HEK293 (cell line): ENCODE measurements around the gene TMEM8B.

Experiments used
- CTCF ChIA-PET: fragments of 350-600 bp; formaldehyde crosslinking; extraction: SDS; loops from one replicate; lab custom pipeline; 2021; ENCODE audit warnings: antibody characterized with exemption; lab: Yijun Ruan, JAX
- POLR2A ChIA-PET: fragments of 300-600 bp; formaldehyde crosslinking; extraction: SDS; loops from one replicate; lab custom pipeline; 2020; ENCODE audit warnings: antibody characterized with exemption, inconsistent platforms; lab: Yijun Ruan, JAX
- H3K27ac ChIP-seq: fragments of 200-500 bp; sonication (Bioruptor generic); 2 replicates; pipeline ENCODE4 v1.5.1; 2014; ENCODE audit warnings: low read depth, low read length, control low read depth, inconsistent platforms; ENCODE audit errors: extremely low read depth
- H3K36me3 ChIP-seq, 2 experiments: fragments of 200-500 bp in 1 of 2; sonication (Bioruptor generic) in 1 of 2; 1 replicate in 1 of 2; 2 replicates in 1 of 2; pipeline ENCODE4 v1.5.1; 2014 to 2017; ENCODE audit warnings: inconsistent platforms in 2 of 2, low read length in 2 of 2; ENCODE audit not compliant: control insufficient read depth in 2 of 2, insufficient read depth in 1 of 2
- H3K4me1 ChIP-seq: fragments of 200-500 bp; sonication (Bioruptor generic); 2 replicates; pipeline ENCODE4 v1.5.1; 2014; ENCODE audit warnings: mild to moderate bottlenecking, low read length, inconsistent platforms; ENCODE audit not compliant: control insufficient read depth, insufficient read depth
- H3K4me3 ChIP-seq: 2 replicates; pipeline ENCODE4 v1.5.1; 2011; ENCODE audit warnings: low read depth, mild to moderate bottlenecking, control low read depth, low read length, moderate library complexity
- H3K9me3 ChIP-seq: fragments of 200-500 bp; sonication (Bioruptor generic); 2 replicates; pipeline ENCODE4 v1.5.1; 2014; ENCODE audit warnings: low read depth, low read length, inconsistent platforms; ENCODE audit not compliant: control insufficient read depth, insufficient read depth
- ZBTB48 ChIP-seq: fragments of 450-650 bp; formaldehyde crosslinking; IDR thresholded peaks from 2 replicates; pipeline ENCODE4 v1.5.1; 2016; ENCODE audit warnings: missing biosample characterization, missing genetic modification characterization
- ZBTB7A ChIP-seq: fragments of 450-650 bp; formaldehyde crosslinking; IDR thresholded peaks from 2 replicates; pipeline ENCODE4 v1.5.1; 2016; ENCODE audit warnings: low read depth, missing biosample characterization, missing genetic modification characterization
- ZFHX2 ChIP-seq: fragments of 450-650 bp; formaldehyde crosslinking; conservative IDR thresholded peaks from 2 replicates; pipeline ENCODE4 v1.5.1; 2016; ENCODE audit warnings: missing biosample characterization, missing genetic modification characterization
- ZNF266 ChIP-seq: fragments of 450-650 bp; formaldehyde crosslinking; IDR thresholded peaks from 2 replicates; pipeline ENCODE4 v1.5.1; 2016; ENCODE audit warnings: missing biosample characterization, missing genetic modification characterization, low read depth
- ZNF324 ChIP-seq: fragments of 450-650 bp; formaldehyde crosslinking; IDR thresholded peaks from 2 replicates; pipeline ENCODE4 v1.5.1; 2016; ENCODE audit warnings: missing biosample characterization, missing genetic modification characterization
- ZNF391 ChIP-seq: fragments of 450-650 bp; formaldehyde crosslinking; IDR thresholded peaks from 2 replicates; pipeline ENCODE4 v1.5.1; 2016; ENCODE audit warnings: low read depth, missing biosample characterization, missing genetic modification characterization, borderline replicate concordance
- ZNF585B ChIP-seq: fragments of 450-650 bp; formaldehyde crosslinking; IDR thresholded peaks from 2 replicates; pipeline ENCODE4 v1.5.1; 2016; ENCODE audit warnings: missing biosample characterization, missing genetic modification characterization
- TF ChIP-seq, protein P1 (sequence below): fragments of 450-650 bp; formaldehyde crosslinking; IDR thresholded peaks from 2 replicates; pipeline ENCODE4 v1.5.1; 2016; ENCODE audit warnings: missing biosample characterization, missing genetic modification characterization
- TF ChIP-seq, protein P2 (sequence below): fragments of 450-650 bp; formaldehyde crosslinking; IDR thresholded peaks from 2 replicates; pipeline ENCODE4 v1.5.1; 2016; ENCODE audit warnings: missing biosample characterization, missing genetic modification characterization
- TF ChIP-seq, protein P3 (sequence below): fragments of 450-650 bp; formaldehyde crosslinking; IDR thresholded peaks from 2 replicates; pipeline ENCODE4 v1.5.1; 2016; ENCODE audit warnings: missing biosample characterization, missing genetic modification characterization, borderline replicate concordance

TMEM8B gene

DNA sequence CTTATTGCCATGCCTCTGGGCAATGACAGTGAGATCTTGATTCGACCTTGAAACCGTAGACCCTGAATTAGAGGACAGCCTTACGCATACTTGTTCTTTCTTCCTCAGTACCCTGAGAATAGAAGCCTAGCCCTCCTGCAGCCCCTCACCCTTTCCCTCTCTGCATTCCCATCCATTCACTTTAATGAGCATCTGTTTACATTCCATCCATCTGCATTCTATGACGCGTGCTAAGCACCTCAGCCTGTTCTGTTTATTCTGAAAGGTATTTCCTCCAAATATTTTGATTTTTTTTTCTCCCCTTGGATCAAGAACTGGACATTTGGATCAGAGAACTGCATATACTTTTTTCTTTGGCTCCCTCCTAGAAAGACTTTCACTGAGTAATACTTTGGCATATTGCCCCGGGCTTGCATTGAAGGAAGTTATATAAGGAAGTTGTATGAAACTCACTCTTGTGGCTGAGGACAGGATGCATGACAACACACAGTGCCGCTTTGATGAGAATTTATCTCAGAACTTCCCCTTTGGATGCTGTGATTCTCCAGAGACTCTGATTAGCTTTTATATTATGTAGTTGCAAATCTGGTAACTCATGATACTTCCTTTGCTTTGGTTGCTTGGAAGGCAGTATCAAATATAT lies 15.7 kb downstream of the TMEM8B start (continued):
- TF ChIP-seq, protein P1, sequence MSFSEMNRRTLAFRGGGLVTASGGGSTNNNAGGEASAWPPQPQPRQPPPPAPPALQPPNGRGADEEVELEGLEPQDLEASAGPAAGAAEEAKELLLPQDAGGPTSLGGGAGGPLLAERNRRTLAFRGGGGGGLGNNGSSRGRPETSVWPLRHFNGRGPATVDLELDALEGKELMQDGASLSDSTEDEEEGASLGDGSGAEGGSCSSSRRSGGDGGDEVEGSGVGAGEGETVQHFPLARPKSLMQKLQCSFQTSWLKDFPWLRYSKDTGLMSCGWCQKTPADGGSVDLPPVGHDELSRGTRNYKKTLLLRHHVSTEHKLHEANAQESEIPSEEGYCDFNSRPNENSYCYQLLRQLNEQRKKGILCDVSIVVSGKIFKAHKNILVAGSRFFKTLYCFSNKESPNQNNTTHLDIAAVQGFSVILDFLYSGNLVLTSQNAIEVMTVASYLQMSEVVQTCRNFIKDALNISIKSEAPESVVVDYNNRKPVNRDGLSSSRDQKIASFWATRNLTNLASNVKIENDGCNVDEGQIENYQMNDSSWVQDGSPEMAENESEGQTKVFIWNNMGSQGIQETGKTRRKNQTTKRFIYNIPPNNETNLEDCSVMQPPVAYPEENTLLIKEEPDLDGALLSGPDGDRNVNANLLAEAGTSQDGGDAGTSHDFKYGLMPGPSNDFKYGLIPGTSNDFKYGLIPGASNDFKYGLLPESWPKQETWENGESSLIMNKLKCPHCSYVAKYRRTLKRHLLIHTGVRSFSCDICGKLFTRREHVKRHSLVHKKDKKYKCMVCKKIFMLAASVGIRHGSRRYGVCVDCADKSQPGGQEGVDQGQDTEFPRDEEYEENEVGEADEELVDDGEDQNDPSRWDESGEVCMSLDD (tag by site-specific recombination): no peak
- TF ChIP-seq, protein P2, sequence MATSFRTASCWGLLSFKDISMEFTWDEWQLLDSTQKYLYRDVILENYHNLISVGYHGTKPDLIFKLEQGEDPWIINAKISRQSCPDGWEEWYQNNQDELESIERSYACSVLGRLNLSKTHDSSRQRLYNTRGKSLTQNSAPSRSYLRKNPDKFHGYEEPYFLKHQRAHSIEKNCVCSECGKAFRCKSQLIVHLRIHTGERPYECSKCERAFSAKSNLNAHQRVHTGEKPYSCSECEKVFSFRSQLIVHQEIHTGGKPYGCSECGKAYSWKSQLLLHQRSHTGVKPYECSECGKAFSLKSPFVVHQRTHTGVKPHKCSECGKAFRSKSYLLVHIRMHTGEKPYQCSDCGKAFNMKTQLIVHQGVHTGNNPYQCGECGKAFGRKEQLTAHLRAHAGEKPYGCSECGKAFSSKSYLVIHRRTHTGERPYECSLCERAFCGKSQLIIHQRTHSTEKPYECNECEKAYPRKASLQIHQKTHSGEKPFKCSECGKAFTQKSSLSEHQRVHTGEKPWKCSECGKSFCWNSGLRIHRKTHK (tag by site-specific recombination): no peak
- no peak for TF ChIP-seq ZNF391
- TF ChIP-seq ZNF324: no peak

DNA sequence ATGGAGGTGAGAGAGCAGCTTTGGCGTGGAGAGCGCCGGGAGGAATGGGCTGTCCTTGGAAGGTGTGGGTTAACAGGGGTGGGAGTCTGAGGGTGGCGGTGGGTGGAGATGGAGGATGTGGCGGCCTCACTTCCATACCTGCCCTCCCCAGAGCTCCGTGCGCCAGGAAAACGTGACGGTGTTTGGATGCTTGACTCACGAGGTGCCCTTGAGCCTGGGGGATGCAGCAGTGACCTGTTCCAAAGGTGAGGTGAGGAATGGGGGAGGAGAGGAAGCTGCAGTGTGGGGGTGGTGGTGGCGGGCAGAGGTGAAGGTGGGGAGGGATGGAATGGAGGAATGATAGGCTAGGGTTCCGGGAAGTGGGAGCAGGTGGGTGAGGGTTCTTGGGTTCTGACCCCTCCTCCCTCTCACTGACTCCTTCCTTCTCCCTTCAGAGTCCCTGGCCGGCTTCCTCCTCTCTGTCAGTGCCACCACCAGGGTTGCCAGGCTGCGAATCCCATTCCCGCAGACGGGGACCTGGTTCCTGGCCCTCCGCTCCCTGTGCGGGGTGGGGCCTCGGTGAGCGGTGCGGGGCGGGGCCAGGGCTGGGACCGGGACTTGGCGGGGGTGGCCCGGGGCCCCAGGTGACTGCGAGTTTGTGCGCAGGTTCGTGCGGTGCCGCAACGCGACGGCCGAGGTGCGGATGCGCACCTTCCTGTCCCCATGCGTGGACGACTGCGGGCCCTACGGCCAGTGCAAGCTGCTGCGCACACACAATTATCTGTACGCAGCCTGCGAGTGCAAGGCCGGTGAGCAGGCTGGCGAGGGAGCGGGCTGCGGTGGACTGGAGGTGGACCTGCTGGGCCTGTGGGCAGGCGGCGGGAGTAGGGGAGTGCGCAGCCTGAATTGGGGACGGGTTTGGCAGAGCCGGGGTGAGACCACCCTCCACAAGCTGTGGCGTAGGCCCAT lies 17.1 kb downstream of the TMEM8B start:
- no peaks in the 10 kb centered on the region for H3K9me3 ChIP-seq
- H3K4me3 ChIP-seq: no peak overlapping the region
- TF ChIP-seq ZBTB48 (no peak), ZFHX2 (tag by site-specific recombination) (0 out of 2 replicates have a peak, but pooled peaks have one; percentile 34), ZNF585B (no peak), ZBTB7A (tag by site-specific recombination) (no peak), ZNF266 (tag by site-specific recombination) (no peak)
- TF ChIP-seq, protein P3, sequence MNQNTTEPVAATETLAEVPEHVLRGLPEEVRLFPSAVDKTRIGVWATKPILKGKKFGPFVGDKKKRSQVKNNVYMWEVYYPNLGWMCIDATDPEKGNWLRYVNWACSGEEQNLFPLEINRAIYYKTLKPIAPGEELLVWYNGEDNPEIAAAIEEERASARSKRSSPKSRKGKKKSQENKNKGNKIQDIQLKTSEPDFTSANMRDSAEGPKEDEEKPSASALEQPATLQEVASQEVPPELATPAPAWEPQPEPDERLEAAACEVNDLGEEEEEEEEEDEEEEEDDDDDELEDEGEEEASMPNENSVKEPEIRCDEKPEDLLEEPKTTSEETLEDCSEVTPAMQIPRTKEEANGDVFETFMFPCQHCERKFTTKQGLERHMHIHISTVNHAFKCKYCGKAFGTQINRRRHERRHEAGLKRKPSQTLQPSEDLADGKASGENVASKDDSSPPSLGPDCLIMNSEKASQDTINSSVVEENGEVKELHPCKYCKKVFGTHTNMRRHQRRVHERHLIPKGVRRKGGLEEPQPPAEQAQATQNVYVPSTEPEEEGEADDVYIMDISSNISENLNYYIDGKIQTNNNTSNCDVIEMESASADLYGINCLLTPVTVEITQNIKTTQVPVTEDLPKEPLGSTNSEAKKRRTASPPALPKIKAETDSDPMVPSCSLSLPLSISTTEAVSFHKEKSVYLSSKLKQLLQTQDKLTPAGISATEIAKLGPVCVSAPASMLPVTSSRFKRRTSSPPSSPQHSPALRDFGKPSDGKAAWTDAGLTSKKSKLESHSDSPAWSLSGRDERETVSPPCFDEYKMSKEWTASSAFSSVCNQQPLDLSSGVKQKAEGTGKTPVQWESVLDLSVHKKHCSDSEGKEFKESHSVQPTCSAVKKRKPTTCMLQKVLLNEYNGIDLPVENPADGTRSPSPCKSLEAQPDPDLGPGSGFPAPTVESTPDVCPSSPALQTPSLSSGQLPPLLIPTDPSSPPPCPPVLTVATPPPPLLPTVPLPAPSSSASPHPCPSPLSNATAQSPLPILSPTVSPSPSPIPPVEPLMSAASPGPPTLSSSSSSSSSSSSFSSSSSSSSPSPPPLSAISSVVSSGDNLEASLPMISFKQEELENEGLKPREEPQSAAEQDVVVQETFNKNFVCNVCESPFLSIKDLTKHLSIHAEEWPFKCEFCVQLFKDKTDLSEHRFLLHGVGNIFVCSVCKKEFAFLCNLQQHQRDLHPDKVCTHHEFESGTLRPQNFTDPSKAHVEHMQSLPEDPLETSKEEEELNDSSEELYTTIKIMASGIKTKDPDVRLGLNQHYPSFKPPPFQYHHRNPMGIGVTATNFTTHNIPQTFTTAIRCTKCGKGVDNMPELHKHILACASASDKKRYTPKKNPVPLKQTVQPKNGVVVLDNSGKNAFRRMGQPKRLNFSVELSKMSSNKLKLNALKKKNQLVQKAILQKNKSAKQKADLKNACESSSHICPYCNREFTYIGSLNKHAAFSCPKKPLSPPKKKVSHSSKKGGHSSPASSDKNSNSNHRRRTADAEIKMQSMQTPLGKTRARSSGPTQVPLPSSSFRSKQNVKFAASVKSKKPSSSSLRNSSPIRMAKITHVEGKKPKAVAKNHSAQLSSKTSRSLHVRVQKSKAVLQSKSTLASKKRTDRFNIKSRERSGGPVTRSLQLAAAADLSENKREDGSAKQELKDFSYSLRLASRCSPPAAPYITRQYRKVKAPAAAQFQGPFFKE (tag by site-specific recombination): no peak
- no peak overlapping the region for H3K27ac ChIP-seq
- no peaks in the 10 kb centered on the region for H3K4me1 ChIP-seq
- H3K36me3 ChIP-seq: peaks cover 0 to 37% of the 10 kb centered on the region in 2 experiments; a peak in 1 of 3 replicates
- POLR2A ChIA-PET: no interaction called here
- CTCF ChIA-PET: interaction anchor here (0.6 to 1.0 kb wide), 3 partner anchors 11 to 110 kb away, joined by 3 read pairs; no protein-coding TSS in a partner anchor
